Measurements from ENCODE around the gene KLK11. TPM values are rescaled to one million over a fixed set of nuclear protein-coding genes. Genes with fewer than 3 reads are reported as not detected.

KLK11 gene
- total and polyA plus RNA-seq, 10 of the 15 experiments (the other 5 are each of a cell fraction or from before 2014, with no cell fraction given), result not detected

GRCh38 chr19:51025809-51026553 lies 435 bp downstream of the KLK11 start (continued):
- TF ChIP-seq PRDM15 (CRISPR knock-in tag; IDR thresholded peaks at IDR 0.05) (no peak), CBFB (IDR thresholded peaks at IDR 0.05; ENCODE audit: low read depth) (no peak), YY1 (IDR thresholded peaks at IDR 0.05; ENCODE audit: low read depth, low read length) (no peak), POLR2A (IDR thresholded peaks at IDR 0.05; ENCODE audit: low read depth, low read length) (no peak), CHD2 (IDR thresholded peaks at IDR 0.05; ENCODE audit: borderline replicate concordance, low read depth, low read length) (no peak), E2F8 (IDR thresholded peaks at IDR 0.05; ENCODE audit: low read depth, partially characterized antibody) (no peak), MYB (IDR thresholded peaks at IDR 0.05; ENCODE audit: borderline replicate concordance, low read depth, low read length) (no peak), HDGF (IDR thresholded peaks at IDR 0.05) (no peak)
